HEK293 (cell line): ENCODE results near the gene MRGPRE.

Experiments used
- CTCF ChIA-PET: fragments of 350-600 bp; formaldehyde crosslinking; extraction: SDS; loops from one replicate; lab custom pipeline; 2021; ENCODE audit warnings: antibody characterized with exemption; lab: Yijun Ruan, JAX
- POLR2A ChIA-PET: fragments of 300-600 bp; formaldehyde crosslinking; extraction: SDS; loops from one replicate; lab custom pipeline; 2020; ENCODE audit warnings: antibody characterized with exemption, inconsistent platforms; lab: Yijun Ruan, JAX
- H3K27ac ChIP-seq: fragments of 200-500 bp; sonication (Bioruptor generic); 2 replicates; pipeline ENCODE4 v1.5.1; 2014; ENCODE audit warnings: low read depth, low read length, control low read depth, inconsistent platforms; ENCODE audit errors: extremely low read depth
- H3K36me3 ChIP-seq, 2 experiments: fragments of 200-500 bp in 1 of 2; sonication (Bioruptor generic) in 1 of 2; 1 replicate in 1 of 2; 2 replicates in 1 of 2; pipeline ENCODE4 v1.5.1; 2014 to 2017; ENCODE audit warnings: inconsistent platforms in 2 of 2, low read length in 2 of 2; ENCODE audit not compliant: control insufficient read depth in 2 of 2, insufficient read depth in 1 of 2
- H3K4me1 ChIP-seq: fragments of 200-500 bp; sonication (Bioruptor generic); 2 replicates; pipeline ENCODE4 v1.5.1; 2014; ENCODE audit warnings: mild to moderate bottlenecking, low read length, inconsistent platforms; ENCODE audit not compliant: control insufficient read depth, insufficient read depth
- H3K4me3 ChIP-seq: 2 replicates; pipeline ENCODE4 v1.5.1; 2011; ENCODE audit warnings: low read depth, mild to moderate bottlenecking, control low read depth, low read length, moderate library complexity
- H3K9me3 ChIP-seq: fragments of 200-500 bp; sonication (Bioruptor generic); 2 replicates; pipeline ENCODE4 v1.5.1; 2014; ENCODE audit warnings: low read depth, low read length, inconsistent platforms; ENCODE audit not compliant: control insufficient read depth, insufficient read depth
- OSR2 ChIP-seq: fragments of 450-650 bp; formaldehyde crosslinking; IDR thresholded peaks from 2 replicates; pipeline ENCODE4 v1.5.1; 2016; ENCODE audit warnings: missing biosample characterization, missing genetic modification characterization
- SETDB1 ChIP-seq: IDR thresholded peaks from one replicate; pipeline ENCODE4 v1.6.1; 2017; ENCODE audit warnings: mild to moderate bottlenecking, low read length, moderate library complexity, mixed read lengths; ENCODE audit not compliant: insufficient read length
- ZBTB48 ChIP-seq: fragments of 450-650 bp; formaldehyde crosslinking; IDR thresholded peaks from 2 replicates; pipeline ENCODE4 v1.5.1; 2016; ENCODE audit warnings: missing biosample characterization, missing genetic modification characterization
- ZFP3 ChIP-seq: fragments of 450-650 bp; formaldehyde crosslinking; IDR thresholded peaks from 2 replicates; pipeline ENCODE4 v1.5.1; 2016; ENCODE audit warnings: low read depth, missing biosample characterization, missing genetic modification characterization
- ZNF239 ChIP-seq: fragments of 450-650 bp; formaldehyde crosslinking; IDR thresholded peaks from 2 replicates; pipeline ENCODE4 v1.5.1; 2016; ENCODE audit warnings: missing biosample characterization, missing genetic modification characterization
- ZNF266 ChIP-seq: fragments of 450-650 bp; formaldehyde crosslinking; IDR thresholded peaks from 2 replicates; pipeline ENCODE4 v1.5.1; 2016; ENCODE audit warnings: missing biosample characterization, missing genetic modification characterization, low read depth
- ZNF274 ChIP-seq, 2 experiments: fragments of 200-500 bp in 1 of 2; fragments of 450-650 bp in 1 of 2; sonication (Bioruptor generic) in 1 of 2; formaldehyde crosslinking in 1 of 2; IDR thresholded peaks; 2 replicates each; pipeline versions ENCODE4 v1.5.1 to v1.6.1; 2014 to 2016; ENCODE audit warnings: borderline replicate concordance in 1 of 2, inconsistent platforms in 1 of 2, low read length in 1 of 2, missing biosample characterization in 1 of 2, missing genetic modification characterization in 1 of 2
- ZNF311 ChIP-seq: fragments of 450-650 bp; formaldehyde crosslinking; IDR thresholded peaks from 2 replicates; pipeline ENCODE4 v1.5.1; 2017; ENCODE audit warnings: missing biosample characterization, missing genetic modification characterization, borderline replicate concordance
- ZNF391 ChIP-seq: fragments of 450-650 bp; formaldehyde crosslinking; IDR thresholded peaks from 2 replicates; pipeline ENCODE4 v1.5.1; 2016; ENCODE audit warnings: low read depth, missing biosample characterization, missing genetic modification characterization, borderline replicate concordance
- ZNF394 ChIP-seq: fragments of 450-650 bp; formaldehyde crosslinking; IDR thresholded peaks from 2 replicates; pipeline ENCODE4 v1.5.1; 2016; ENCODE audit warnings: missing biosample characterization, missing genetic modification characterization, mild to moderate bottlenecking, moderate library complexity, borderline replicate concordance
- ZNF530 ChIP-seq: fragments of 450-650 bp; formaldehyde crosslinking; IDR thresholded peaks from 2 replicates; pipeline ENCODE4 v1.5.1; 2016; ENCODE audit warnings: low read depth, missing biosample characterization, missing genetic modification characterization
- ZNF621 ChIP-seq: fragments of 450-650 bp; formaldehyde crosslinking; IDR thresholded peaks from 2 replicates; pipeline ENCODE4 v1.5.1; 2017; ENCODE audit warnings: missing biosample characterization, missing genetic modification characterization
- ZNF624 ChIP-seq: fragments of 450-650 bp; formaldehyde crosslinking; IDR thresholded peaks from 2 replicates; pipeline ENCODE4 v1.5.1; 2017; ENCODE audit warnings: missing biosample characterization, missing genetic modification characterization
- ZNF626 ChIP-seq: fragments of 450-650 bp; sonication (Bioruptor Pico); formaldehyde crosslinking; IDR thresholded peaks from 2 replicates; pipeline ENCODE4 v1.5.1; 2018; ENCODE audit warnings: missing biosample characterization, missing genetic modification characterization, inconsistent platforms
- ZNF629 ChIP-seq: fragments of 450-650 bp; formaldehyde crosslinking; IDR thresholded peaks from 2 replicates; pipeline ENCODE4 v1.5.1; 2017; ENCODE audit warnings: missing biosample characterization, missing genetic modification characterization
- ZNF664 ChIP-seq: fragments of 450-650 bp; formaldehyde crosslinking; IDR thresholded peaks from 2 replicates; pipeline ENCODE4 v1.5.1; 2016; ENCODE audit warnings: missing biosample characterization, missing genetic modification characterization
- ZNF830 ChIP-seq: fragments of 450-650 bp; IDR thresholded peaks from 2 replicates; pipeline ENCODE4 v1.5.0; 2018; ENCODE audit warnings: missing biosample characterization, missing genetic modification characterization, low read depth, mild to moderate bottlenecking, moderate library complexity
- TF ChIP-seq, protein P1 (sequence below): fragments of 450-650 bp; formaldehyde crosslinking; IDR thresholded peaks from 2 replicates; pipeline ENCODE4 v1.5.1; 2016; ENCODE audit warnings: missing biosample characterization, missing genetic modification characterization
- TF ChIP-seq, protein P2 (sequence below): fragments of 450-650 bp; IDR thresholded peaks from 2 replicates; pipeline ENCODE4 v1.5.1; 2018; ENCODE audit warnings: missing biosample characterization, mild to moderate bottlenecking, missing genetic modification characterization
- TF ChIP-seq, protein P3 (sequence below): fragments of 450-650 bp; formaldehyde crosslinking; IDR thresholded peaks from 2 replicates; pipeline ENCODE4 v1.5.1; 2016; ENCODE audit warnings: missing biosample characterization, missing genetic modification characterization
- TF ChIP-seq, protein P4 (sequence below): fragments of 450-650 bp; formaldehyde crosslinking; IDR thresholded peaks from 2 replicates; pipeline ENCODE4 v1.5.1; 2016; ENCODE audit warnings: missing biosample characterization, missing genetic modification characterization, low read depth

The MRGPRE gene

DNA sequence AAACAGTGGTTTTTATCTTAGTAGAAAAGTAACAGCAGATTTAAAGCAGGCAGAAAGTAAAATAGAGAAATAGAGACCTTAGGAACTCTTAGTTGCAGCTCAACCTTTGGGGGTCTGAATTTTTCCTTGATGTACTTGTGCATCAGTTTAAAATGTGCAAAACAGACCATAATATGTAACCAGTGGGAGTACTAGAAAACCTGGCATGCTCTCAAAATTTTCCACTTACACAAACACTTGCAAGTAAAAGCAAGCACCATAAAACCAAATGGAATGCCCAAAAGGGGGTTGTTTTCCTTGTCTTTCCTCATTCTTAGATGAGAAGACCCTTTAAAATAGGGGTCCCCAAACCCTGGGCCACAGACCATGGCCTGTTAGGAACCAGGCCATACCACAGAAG, 12.9 kb upstream of the MRGPRE start:
- no peak overlapping the region for H3K27ac ChIP-seq
- no peak overlapping the region for H3K4me3 ChIP-seq
- TF ChIP-seq ZNF621 (no peak), ZNF624 (tag by site-specific recombination) (no peak), ZNF626 (no peak)
- TF ChIP-seq, protein P1, sequence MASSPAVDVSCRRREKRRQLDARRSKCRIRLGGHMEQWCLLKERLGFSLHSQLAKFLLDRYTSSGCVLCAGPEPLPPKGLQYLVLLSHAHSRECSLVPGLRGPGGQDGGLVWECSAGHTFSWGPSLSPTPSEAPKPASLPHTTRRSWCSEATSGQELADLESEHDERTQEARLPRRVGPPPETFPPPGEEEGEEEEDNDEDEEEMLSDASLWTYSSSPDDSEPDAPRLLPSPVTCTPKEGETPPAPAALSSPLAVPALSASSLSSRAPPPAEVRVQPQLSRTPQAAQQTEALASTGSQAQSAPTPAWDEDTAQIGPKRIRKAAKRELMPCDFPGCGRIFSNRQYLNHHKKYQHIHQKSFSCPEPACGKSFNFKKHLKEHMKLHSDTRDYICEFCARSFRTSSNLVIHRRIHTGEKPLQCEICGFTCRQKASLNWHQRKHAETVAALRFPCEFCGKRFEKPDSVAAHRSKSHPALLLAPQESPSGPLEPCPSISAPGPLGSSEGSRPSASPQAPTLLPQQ (tag by site-specific recombination) = no peak
- TF ChIP-seq, protein P2, sequence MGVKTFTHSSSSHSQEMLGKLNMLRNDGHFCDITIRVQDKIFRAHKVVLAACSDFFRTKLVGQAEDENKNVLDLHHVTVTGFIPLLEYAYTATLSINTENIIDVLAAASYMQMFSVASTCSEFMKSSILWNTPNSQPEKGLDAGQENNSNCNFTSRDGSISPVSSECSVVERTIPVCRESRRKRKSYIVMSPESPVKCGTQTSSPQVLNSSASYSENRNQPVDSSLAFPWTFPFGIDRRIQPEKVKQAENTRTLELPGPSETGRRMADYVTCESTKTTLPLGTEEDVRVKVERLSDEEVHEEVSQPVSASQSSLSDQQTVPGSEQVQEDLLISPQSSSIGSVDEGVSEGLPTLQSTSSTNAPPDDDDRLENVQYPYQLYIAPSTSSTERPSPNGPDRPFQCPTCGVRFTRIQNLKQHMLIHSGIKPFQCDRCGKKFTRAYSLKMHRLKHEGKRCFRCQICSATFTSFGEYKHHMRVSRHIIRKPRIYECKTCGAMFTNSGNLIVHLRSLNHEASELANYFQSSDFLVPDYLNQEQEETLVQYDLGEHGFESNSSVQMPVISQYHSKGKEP = no peak
- no peaks in the 10 kb centered on the region for H3K36me3 ChIP-seq
- H3K4me1 ChIP-seq = no peaks in the 10 kb centered on the region
- no peaks in the 10 kb centered on the region for H3K9me3 ChIP-seq
- CTCF ChIA-PET = interaction anchor here (0.7 kb wide), 1 partner anchor 121 kb away, joined by 4 read pairs; no protein-coding TSS in a partner anchor
- POLR2A ChIA-PET = no interaction called here

DNA sequence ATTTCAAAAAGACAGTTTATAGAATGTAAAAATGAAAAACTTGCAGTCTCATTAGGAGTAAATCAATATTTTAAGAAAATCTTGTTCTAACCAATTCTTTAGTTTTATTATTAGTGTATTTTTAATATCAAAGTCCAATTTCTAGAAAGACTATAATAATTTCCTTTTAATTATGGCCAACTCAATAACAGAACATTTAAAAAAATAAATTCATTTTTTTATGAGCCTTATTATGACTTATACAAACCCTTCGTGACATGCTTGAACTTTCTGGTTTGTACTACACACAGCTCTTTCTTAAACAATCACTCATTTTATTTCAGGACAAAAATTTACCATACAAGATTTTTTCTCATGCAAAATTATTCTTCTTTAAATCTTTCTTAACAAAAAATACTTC, 11.7 kb upstream of the MRGPRE start:
- POLR2A ChIA-PET = no interaction called here
- no peak for TF ChIP-seq ZNF629
- TF ChIP-seq SETDB1 = peak; percentile 91

DNA sequence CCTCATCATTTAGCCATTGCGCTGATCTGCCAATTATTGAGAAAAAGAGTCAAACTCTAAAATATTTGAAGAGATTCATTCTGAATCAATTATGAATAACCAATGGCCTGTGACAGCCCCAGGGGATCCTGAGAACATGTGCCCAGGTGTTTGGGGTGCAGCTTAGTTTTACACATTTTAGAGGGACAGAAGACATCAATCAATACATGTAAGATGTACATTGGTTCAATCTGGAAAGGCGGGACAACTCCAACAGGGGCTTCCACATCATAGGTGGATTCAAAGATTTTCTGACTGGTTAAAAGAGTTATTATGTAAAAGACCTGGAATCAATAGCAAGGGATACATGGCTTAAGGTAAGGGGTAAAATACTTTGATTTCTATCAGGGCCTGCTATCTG, 4.9 kb upstream of the MRGPRE start:
- TF ChIP-seq ZNF239 (tag by site-specific recombination) (no peak), ZNF664 (tag by site-specific recombination) (no peak)
- CTCF ChIA-PET = no interaction called here
- H3K4me1 ChIP-seq = no peaks in the 10 kb centered on the region
- H3K4me3 ChIP-seq = no peak overlapping the region
- no peaks in the 10 kb centered on the region for H3K36me3 ChIP-seq
- H3K9me3 ChIP-seq = no peaks in the 10 kb centered on the region
- no peak overlapping the region for H3K27ac ChIP-seq
- POLR2A ChIA-PET = no interaction called here

More for the DNA sequence above, 11.7 kb upstream of the MRGPRE start:
- Histone ChIP-seq H3K36me3 (no peaks in the 10 kb centered on the region), H3K9me3 (no peaks in the 10 kb centered on the region), H3K27ac (no peak overlapping the region), H3K4me3 (no peak overlapping the region), H3K4me1 (no peaks in the 10 kb centered on the region)
- CTCF ChIA-PET = no interaction called here

DNA sequence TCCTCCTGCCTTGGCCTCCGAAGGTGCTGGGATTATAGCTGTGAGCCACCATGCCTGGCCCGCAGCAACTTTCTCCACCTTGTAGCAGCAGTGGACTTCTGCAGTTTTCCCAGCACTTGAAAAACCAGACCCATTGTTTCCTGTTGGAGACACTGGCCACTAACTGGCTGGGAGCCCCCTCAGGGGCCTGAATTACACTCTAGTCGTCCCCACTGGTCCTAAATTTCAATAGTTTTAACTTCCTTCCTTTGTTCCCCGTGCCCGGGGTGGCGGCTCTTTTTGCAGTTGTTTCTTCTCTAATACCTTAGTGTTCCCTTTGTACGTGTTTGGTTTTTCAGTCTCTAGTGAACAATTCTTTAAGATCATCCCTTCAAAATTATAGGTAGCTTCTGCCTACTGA, 2.6 kb upstream of the MRGPRE start:
- no peaks in the 10 kb centered on the region for H3K36me3 ChIP-seq
- no peak overlapping the region for H3K27ac ChIP-seq
- H3K4me1 ChIP-seq = no peaks in the 10 kb centered on the region
- ChIA-PET POLR2A (interaction anchor here (0.6 kb wide), 1 partner anchor 10 kb away, joined by 3 read pairs; no protein-coding TSS in a partner anchor), CTCF (interaction anchor here (0.7 kb wide), 1 partner anchor 174 kb away, joined by 3 read pairs; no protein-coding TSS in a partner anchor)
- no peaks in the 10 kb centered on the region for H3K9me3 ChIP-seq
- no peak overlapping the region for H3K4me3 ChIP-seq
- TF ChIP-seq ZNF274 (IDR thresholded peaks at IDR 0.05; ENCODE audit: low read length) (no peak), ZNF274 (tag by site-specific recombination; IDR thresholded peaks at IDR 0.05; ENCODE audit: borderline replicate concordance) (no peak), ZNF391 (tag by site-specific recombination) (no peak), ZNF394 (tag by site-specific recombination) (no peak), ZFP3 (tag by site-specific recombination) (no peak), ZBTB48 (tag by site-specific recombination) (no peak), ZNF530 (tag by site-specific recombination) (no peak), SETDB1 (no peak), ZNF830 (tag by site-specific recombination) (no peak), ZNF266 (no peak), OSR2 (tag by site-specific recombination) (no peak), ZNF311 (tag by site-specific recombination) (no peak)
- TF ChIP-seq, protein P3, sequence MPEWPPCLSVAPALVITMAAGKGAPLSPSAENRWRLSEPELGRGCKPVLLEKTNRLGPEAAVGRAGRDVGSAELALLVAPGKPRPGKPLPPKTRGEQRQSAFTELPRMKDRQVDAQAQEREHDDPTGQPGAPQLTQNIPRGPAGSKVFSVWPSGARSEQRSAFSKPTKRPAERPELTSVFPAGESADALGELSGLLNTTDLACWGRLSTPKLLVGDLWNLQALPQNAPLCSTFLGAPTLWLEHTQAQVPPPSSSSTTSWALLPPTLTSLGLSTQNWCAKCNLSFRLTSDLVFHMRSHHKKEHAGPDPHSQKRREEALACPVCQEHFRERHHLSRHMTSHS (tag by site-specific recombination) = no peak
- TF ChIP-seq, protein P4, sequence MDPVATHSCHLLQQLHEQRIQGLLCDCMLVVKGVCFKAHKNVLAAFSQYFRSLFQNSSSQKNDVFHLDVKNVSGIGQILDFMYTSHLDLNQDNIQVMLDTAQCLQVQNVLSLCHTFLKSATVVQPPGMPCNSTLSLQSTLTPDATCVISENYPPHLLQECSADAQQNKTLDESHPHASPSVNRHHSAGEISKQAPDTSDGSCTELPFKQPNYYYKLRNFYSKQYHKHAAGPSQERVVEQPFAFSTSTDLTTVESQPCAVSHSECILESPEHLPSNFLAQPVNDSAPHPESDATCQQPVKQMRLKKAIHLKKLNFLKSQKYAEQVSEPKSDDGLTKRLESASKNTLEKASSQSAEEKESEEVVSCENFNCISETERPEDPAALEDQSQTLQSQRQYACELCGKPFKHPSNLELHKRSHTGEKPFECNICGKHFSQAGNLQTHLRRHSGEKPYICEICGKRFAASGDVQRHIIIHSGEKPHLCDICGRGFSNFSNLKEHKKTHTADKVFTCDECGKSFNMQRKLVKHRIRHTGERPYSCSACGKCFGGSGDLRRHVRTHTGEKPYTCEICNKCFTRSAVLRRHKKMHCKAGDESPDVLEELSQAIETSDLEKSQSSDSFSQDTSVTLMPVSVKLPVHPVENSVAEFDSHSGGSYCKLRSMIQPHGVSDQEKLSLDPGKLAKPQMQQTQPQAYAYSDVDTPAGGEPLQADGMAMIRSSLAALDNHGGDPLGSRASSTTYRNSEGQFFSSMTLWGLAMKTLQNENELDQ (tag by site-specific recombination) = no peak
